ENCODE results near the gene SCYL2. TPM values are rescaled to one million over a fixed set of nuclear protein-coding genes. Genes with fewer than 3 reads are reported as not detected.

The SCYL2 gene
- total RNA-seq, 2 experiments from 2014 or later, result 33.6 to 38.7 TPM

DNA sequence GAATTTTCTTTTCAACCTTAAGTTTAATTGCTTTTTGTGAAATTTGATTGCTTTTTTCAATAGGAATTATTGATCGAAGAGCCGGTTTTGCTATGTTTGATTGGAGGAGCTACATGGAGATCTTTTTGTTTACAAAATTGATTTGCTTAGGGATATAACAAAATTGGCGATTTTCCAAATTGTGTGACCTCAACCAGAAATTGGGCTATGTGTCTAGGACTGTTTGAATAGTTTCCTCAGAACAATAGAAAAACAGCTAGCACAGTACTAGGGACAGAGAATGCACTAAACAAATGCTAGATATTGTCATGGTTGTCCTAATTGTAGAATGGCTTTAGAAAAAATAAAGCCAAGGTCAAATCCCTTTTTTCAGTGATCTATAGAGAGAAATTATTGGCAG, 92.3 kb downstream of the SCYL2 start:
- no peak for DNase-seq
- no peak overlapping the region for H3K27ac Mint-ChIP-seq
- H3K4me3 Mint-ChIP-seq, result no peak overlapping the region
- H3K36me3 Mint-ChIP-seq (ENCODE audit: low read depth), result no peaks in the 10 kb centered on the region
- H3K9me3 Mint-ChIP-seq (ENCODE audit: insufficient read depth), result no peaks in the 10 kb centered on the region
- peaks cover 24% of the 10 kb centered on the region for H3K27me3 Mint-ChIP-seq (ENCODE audit: low read depth)
- no peaks in the 10 kb centered on the region for H3K4me1 Mint-ChIP-seq (ENCODE audit: low read depth)
- ChIA-PET POLR2A (no interaction called here), CTCF (no interaction called here)
- no peak for ATAC-seq

DNA sequence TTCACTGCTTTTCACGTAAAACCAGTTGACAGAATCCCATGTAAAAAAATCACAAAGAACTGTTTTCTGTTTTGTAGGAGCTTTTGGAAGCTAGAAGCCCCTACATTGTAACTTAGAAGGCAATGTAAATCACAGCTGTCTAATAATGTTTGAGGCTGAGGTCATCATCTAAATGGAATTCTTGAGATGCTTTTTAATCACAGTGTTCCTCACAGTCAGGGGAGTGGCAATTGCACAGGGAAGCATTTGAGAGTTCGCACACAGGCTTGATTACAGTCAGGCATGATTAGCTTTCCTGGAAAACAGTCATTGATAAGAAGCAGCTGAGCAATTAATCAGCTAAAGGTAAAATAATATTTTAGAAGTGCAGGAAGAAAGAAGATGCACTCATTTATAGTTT, 92.8 kb downstream of the SCYL2 start:
- Mint-ChIP-seq H3K27ac (no peak overlapping the region), H3K4me1 (ENCODE audit: low read depth) (no peaks in the 10 kb centered on the region), H3K9me3 (ENCODE audit: insufficient read depth) (no peaks in the 10 kb centered on the region), H3K4me3 (no peak overlapping the region), H3K27me3 (ENCODE audit: low read depth) (peaks cover 19% of the 10 kb centered on the region), H3K36me3 (ENCODE audit: low read depth) (no peaks in the 10 kb centered on the region)
- DNase-seq (no peak), ATAC-seq (no peak)
- CTCF ChIA-PET, result no interaction called here
- POLR2A ChIA-PET, result no interaction called here

DNA sequence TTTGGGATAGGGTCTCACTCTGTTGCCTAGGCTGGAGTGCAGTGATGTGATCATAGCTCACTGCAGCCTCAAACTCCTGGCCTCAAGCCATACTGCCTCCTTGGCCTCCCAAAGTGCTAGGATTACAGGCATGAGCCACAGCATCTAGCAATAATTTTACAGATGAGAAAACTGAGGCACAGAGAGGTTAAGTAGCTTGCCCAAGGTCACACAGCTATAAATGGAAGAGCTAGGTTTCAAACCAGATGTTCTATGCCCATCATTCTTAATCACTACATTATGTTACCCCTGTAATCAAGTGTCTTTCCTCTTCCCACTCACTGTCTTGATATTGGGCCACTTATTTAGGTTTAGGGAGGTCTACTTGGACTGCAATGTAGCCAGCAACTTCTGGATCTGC, 93.5 kb downstream of the SCYL2 start:
- Mint-ChIP-seq H3K4me3 (no peak overlapping the region), H3K27me3 (ENCODE audit: low read depth) (peaks cover 16% of the 10 kb centered on the region), H3K9me3 (ENCODE audit: insufficient read depth) (no peaks in the 10 kb centered on the region), H3K27ac (no peak overlapping the region), H3K4me1 (ENCODE audit: low read depth) (no peaks in the 10 kb centered on the region), H3K36me3 (ENCODE audit: low read depth) (no peaks in the 10 kb centered on the region)
- CTCF ChIA-PET, result no interaction called here
- POLR2A ChIA-PET, result no interaction called here
- ATAC-seq, result no peak
- DNase-seq, result no peak

DNA sequence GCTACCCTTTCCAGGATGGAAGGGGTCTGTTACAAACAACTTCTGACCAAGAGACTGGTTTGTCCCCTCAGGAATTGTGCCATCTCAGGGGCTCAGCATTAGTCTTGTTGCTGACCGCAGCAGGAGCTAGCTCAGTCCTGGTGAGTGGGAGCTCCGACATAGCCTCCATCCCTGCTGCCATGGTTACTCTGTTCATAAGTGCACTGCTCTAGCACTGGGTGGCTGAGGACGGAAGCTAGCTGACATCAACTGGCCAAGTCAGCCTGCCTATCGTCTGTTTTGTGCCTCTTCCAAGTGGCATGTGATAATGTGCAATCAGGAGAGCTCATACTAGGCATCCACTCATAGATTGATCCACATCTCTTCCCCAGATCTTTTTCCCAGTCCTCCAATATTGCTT, 97.3 kb downstream of the SCYL2 start:
- ATAC-seq (no peak), DNase-seq (no peak)
- POLR2A ChIA-PET, result no interaction called here
- no peaks in the 10 kb centered on the region for H3K9me3 Mint-ChIP-seq (ENCODE audit: insufficient read depth)
- H3K27me3 Mint-ChIP-seq (ENCODE audit: low read depth), result peaks cover 1% of the 10 kb centered on the region
- no peak overlapping the region for H3K4me3 Mint-ChIP-seq
- H3K27ac Mint-ChIP-seq, result no peak overlapping the region
- no peaks in the 10 kb centered on the region for H3K36me3 Mint-ChIP-seq (ENCODE audit: low read depth)
- CTCF ChIA-PET, result no interaction called here
- H3K4me1 Mint-ChIP-seq (ENCODE audit: low read depth), result no peaks in the 10 kb centered on the region

DNA sequence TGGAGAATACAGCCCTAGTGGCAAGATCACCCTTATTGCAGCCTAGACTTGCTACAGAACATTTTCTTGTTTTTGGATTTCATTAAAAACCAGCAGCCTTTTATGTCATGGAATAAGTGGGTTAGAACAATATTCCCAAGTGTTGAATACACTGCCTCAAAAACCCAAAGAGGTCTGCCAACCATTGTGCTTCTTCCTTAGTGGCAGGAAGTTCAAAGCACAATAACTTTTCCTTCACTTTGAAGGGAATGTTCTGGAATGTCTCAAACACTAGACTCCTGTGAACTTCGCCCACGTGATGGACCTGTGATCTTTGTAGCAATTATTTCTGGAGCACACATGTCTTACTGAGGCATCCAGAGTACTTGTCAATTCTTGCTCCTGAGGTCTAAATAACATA, 98.4 kb downstream of the SCYL2 start:
- no peak overlapping the region for H3K27ac Mint-ChIP-seq
- H3K9me3 Mint-ChIP-seq (ENCODE audit: insufficient read depth), result no peaks in the 10 kb centered on the region
- CTCF ChIA-PET, result no interaction called here
- H3K4me3 Mint-ChIP-seq, result no peak overlapping the region
- H3K4me1 Mint-ChIP-seq (ENCODE audit: low read depth), result no peaks in the 10 kb centered on the region
- POLR2A ChIA-PET, result no interaction called here
- DNase-seq (no peak), ATAC-seq (no peak)
- H3K36me3 Mint-ChIP-seq (ENCODE audit: low read depth), result no peaks in the 10 kb centered on the region
- no peaks in the 10 kb centered on the region for H3K27me3 Mint-ChIP-seq (ENCODE audit: low read depth)

DNA sequence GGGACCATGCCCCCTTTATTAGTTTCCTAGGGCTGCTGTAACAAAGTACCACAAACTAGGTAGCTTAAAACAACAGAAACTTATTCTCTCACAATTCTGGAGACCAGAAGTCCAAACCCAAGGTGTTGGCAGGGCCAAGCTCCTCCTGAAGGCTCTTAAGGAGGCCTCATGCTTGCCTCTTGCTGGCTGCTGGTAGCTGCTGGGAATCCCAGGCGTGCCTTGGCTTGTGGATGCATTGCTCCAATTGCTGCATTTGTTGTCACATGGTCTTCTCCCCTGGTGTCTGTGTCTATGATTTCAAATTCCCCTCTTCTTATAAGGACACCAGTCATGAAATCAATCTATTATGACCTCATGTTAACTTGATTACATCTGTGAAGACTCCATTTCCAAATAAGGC, 101.1 kb downstream of the SCYL2 start:
- no peak for DNase-seq
- Mint-ChIP-seq H3K36me3 (ENCODE audit: low read depth) (no peaks in the 10 kb centered on the region), H3K27ac (no peak overlapping the region), H3K9me3 (ENCODE audit: insufficient read depth) (no peaks in the 10 kb centered on the region), H3K27me3 (ENCODE audit: low read depth) (no peaks in the 10 kb centered on the region), H3K4me3 (no peak overlapping the region), H3K4me1 (ENCODE audit: low read depth) (no peaks in the 10 kb centered on the region)
- ChIA-PET POLR2A (no interaction called here), CTCF (no interaction called here)
- no peak for ATAC-seq

DNA sequence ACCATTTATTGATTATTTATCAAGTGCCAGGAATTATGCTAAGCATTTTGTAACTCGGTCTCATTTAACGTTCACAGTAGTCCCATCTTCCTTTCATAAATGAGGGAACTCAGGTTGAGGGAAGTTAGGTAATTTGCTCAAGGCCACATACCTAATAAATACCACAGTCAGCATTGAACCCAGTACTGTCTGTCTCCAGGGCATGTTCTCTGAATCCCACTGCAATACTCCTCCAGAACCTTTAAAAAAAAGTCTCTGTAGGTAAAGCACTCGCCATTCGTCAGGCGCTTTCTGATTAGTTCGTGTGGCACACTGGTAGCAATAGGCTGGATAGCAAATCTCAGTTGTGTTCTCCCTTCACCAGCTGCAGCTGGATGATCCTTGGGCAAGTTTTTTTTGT, 104.2 kb downstream of the SCYL2 start:
- Mint-ChIP-seq H3K4me1 (ENCODE audit: low read depth) (no peaks in the 10 kb centered on the region), H3K9me3 (ENCODE audit: insufficient read depth) (no peaks in the 10 kb centered on the region), H3K27me3 (ENCODE audit: low read depth) (peaks cover 4% of the 10 kb centered on the region), H3K36me3 (ENCODE audit: low read depth) (no peaks in the 10 kb centered on the region), H3K4me3 (no peak overlapping the region), H3K27ac (no peak overlapping the region)
- CTCF ChIA-PET, result interaction anchor here (0.6 kb wide), 1 partner anchor 1898 kb away, joined by 3 read pairs; no protein-coding TSS in a partner anchor
- POLR2A ChIA-PET, result no interaction called here
- ATAC-seq, result no peak
- no peak for DNase-seq

DNA sequence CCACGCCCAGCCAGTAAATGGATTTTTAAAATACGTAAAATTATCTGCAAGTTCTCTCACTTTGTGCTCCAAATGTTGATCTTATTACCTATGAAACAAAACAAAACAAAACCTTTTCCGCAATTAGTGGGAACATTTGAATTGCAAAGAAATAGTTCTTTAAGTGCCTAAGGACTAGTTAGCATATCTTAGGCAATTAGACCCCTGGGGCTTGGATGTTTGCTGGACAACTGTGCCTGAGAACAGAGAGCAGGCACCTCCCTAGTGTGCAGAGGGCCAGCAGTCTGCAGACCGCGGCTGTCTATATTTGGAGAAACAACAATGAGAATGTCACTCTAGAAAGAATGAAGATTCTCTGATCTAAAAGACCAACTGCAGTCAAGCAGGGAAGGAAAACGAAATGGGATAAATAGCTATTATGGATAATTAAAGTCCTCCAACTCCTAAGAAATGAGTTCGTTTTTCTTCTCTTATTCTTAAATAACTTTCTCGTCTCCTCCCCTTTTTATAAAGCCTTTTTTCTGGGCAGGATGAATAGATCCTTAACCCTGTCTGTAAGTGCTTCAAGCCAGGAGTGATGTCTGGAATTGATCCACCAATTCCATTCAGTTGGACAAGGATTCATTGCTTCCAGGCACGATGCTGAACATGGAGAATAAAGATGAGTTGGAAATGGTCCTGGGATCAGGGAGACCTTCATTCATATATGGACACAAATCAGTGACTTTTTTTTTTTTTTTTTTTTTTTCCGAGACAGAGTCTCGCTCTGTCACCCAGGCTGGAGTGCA, 106.1 kb downstream of the SCYL2 start:
- CTCF ChIA-PET, result no interaction called here
- no peaks in the 10 kb centered on the region for H3K9me3 Mint-ChIP-seq (ENCODE audit: insufficient read depth)

DNA sequence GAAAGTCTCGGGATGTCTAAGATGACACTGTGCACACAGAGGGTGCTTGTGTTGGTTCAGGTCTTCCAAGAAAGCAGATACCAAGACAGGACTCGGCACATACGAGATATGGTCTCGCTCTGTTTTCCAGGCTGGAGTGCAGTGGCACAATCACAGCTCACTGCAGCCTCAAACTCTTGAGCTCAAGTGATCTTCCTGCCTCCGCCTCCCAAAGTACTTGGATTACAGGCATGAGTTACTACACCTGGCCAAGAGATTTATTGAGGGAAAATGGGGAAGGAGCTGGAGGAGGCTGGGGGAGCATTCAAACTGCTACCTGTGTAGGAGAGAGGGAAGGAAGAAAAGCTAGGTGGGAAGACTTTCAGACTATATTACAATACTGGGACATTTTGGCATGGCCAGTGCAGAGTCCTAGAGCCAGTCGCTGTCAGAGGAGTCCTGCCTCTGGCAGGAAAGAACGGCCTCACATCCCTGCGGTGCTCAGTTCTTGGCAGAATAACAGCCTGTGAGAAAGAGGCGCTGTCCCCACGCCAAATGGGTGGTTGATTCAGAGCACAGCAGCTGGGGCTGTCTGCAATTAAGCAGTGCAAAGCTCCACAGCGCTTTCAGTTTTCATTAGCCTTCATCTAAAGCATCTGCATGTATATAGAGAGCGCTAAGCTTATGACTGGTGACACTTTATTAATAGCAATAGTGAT, 108.2 kb downstream of the SCYL2 start:
- Mint-ChIP-seq H3K27me3 (ENCODE audit: low read depth) (peaks cover 4% of the 10 kb centered on the region), H3K9me3 (ENCODE audit: insufficient read depth) (no peaks in the 10 kb centered on the region), H3K27ac (no peak overlapping the region), H3K36me3 (ENCODE audit: low read depth) (no peaks in the 10 kb centered on the region), H3K4me1 (ENCODE audit: low read depth) (no peaks in the 10 kb centered on the region), H3K4me3 (no peak overlapping the region)
- ChIA-PET POLR2A (interaction anchor here (0.6 kb wide), 1 partner anchor 20 kb away, joined by 3 read pairs; no protein-coding TSS in a partner anchor), CTCF (no interaction called here)
- no peak for DNase-seq
- ATAC-seq, result no peak

More for the DNA sequence above, 106.1 kb downstream of the SCYL2 start:
- DNase-seq (no peak), ATAC-seq (no peak)
- no peaks in the 10 kb centered on the region for H3K4me1 Mint-ChIP-seq (ENCODE audit: low read depth)
- no peaks in the 10 kb centered on the region for H3K36me3 Mint-ChIP-seq (ENCODE audit: low read depth)
- POLR2A ChIA-PET, result no interaction called here
- H3K27ac Mint-ChIP-seq, result no peak overlapping the region
- peaks cover 4% of the 10 kb centered on the region for H3K27me3 Mint-ChIP-seq (ENCODE audit: low read depth)
- no peak overlapping the region for H3K4me3 Mint-ChIP-seq

DNA sequence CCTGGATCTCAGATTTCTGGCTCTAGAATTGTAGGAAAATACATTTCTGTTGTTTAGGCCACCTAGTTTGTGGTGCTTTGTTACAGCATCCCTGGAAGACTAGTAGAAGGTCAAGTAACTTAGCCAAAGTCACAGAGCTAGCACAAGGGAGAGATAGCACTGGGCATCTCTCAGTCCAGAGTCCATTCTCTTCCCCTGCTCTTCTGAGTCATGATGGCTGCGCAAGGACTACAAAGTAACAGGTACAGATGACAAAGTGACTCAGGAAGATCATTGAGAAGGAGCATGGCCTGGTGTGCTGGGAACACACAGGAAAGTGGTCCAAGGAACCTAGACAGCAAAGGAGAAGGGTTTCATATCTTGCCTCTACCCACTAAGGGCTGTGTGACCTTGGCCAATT, 109.2 kb downstream of the SCYL2 start:
- H3K27ac Mint-ChIP-seq, result no peak overlapping the region
- H3K4me3 Mint-ChIP-seq, result no peak overlapping the region
- no peak for DNase-seq
- no peak for ATAC-seq
- H3K27me3 Mint-ChIP-seq (ENCODE audit: low read depth), result peaks cover 4% of the 10 kb centered on the region
- no peaks in the 10 kb centered on the region for H3K4me1 Mint-ChIP-seq (ENCODE audit: low read depth)
- ChIA-PET POLR2A (no interaction called here), CTCF (interaction anchor here (1.4 kb wide), 1 partner anchor 29 kb away, joined by 6 read pairs; no protein-coding TSS in a partner anchor)
- H3K36me3 Mint-ChIP-seq (ENCODE audit: low read depth), result no peaks in the 10 kb centered on the region
- H3K9me3 Mint-ChIP-seq (ENCODE audit: insufficient read depth), result no peaks in the 10 kb centered on the region

DNA sequence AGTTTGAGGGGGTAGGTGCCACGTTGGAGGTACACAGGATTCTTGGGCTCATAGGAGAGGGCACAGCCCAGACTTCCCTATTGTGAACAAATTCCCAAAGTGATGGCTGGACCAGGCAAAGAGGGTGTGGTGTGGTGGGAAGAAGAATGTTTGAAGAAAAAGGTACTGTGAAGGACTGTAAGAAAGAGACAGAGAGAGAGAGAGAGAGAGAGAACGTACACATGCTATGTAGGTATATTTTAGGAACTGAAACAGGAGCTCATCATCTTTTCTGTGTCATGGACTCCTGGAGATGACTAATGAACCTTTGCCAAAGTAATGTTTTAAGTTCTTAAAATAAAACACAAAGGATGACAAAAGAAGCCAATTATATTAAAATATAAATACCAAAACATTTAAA, 114.4 kb downstream of the SCYL2 start:
- no peak overlapping the region for H3K4me3 Mint-ChIP-seq
- no peak for DNase-seq
- POLR2A ChIA-PET, result no interaction called here
- H3K9me3 Mint-ChIP-seq (ENCODE audit: insufficient read depth), result no peaks in the 10 kb centered on the region
- no peaks in the 10 kb centered on the region for H3K27me3 Mint-ChIP-seq (ENCODE audit: low read depth)
- H3K4me1 Mint-ChIP-seq (ENCODE audit: low read depth), result no peaks in the 10 kb centered on the region
- no peak for ATAC-seq
- no peaks in the 10 kb centered on the region for H3K36me3 Mint-ChIP-seq (ENCODE audit: low read depth)
- H3K27ac Mint-ChIP-seq, result no peak overlapping the region
- CTCF ChIA-PET, result no interaction called here

DNA sequence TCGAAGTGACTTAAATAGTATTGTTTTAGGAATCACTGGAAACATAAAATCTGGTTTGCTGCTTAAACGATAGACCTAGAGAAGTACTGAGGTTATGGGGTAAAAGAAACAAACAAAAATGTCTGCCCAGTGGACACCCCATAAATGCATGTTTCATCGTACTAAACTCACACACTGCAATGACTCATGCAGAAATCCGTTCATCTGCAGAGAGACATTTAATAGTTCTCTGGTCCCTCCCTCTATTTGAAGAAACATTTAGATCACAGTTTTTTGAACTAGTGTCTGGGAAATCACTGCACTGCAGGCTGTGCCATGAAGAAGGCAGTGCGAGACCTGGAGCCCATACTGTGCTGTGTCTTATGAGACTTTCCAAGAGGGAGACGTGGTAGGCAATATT, 115.4 kb downstream of the SCYL2 start:
- POLR2A ChIA-PET, result no interaction called here
- Mint-ChIP-seq H3K27me3 (ENCODE audit: low read depth) (peaks cover 4% of the 10 kb centered on the region), H3K27ac (no peak overlapping the region), H3K4me1 (ENCODE audit: low read depth) (no peaks in the 10 kb centered on the region), H3K36me3 (ENCODE audit: low read depth) (no peaks in the 10 kb centered on the region), H3K4me3 (no peak overlapping the region), H3K9me3 (ENCODE audit: insufficient read depth) (no peaks in the 10 kb centered on the region)
- no peak for ATAC-seq
- CTCF ChIA-PET, result no interaction called here
- no peak for DNase-seq

All from activated CD8-positive, alpha-beta T cell treated with anti-CD3 and anti-CD28 coated beads, Interleukin-2, amount 10 ng/mL, durations not matched to agents 7 days and 5 days (primary cell).